Right forelimb (tissue), 1 donor: ENCODE data around the gene PTPN20.

Experiments used
- DNase-seq: peaks from one replicate; pipeline ENCODE4 v3.0.0-alpha.2; 2018

Gene PTPN20

GRCh38 chr10:47022311-47023131, 111.3 kb downstream of the PTPN20 start:
- DNase-seq, result no peak

- no peak for DNase-seq
Observed at GRCh38 chr10:47023237-47024045, 112.2 kb downstream of the PTPN20 start.

GRCh38 chr10:47024046-47024322, 112.8 kb downstream of the PTPN20 start:
- no peak for DNase-seq

GRCh38 chr10:47024399-47025252, 113.4 kb downstream of the PTPN20 start:
- peak; percentile 78 for DNase-seq

- DNase-seq, result no peak
Observed at GRCh38 chr10:47025253-47025539, 114.0 kb downstream of the PTPN20 start.

GRCh38 chr10:47025540-47026300, 114.5 kb downstream of the PTPN20 start:
- DNase-seq, result peak; percentile 35

- DNase-seq, result peak; percentile 35
Observed at GRCh38 chr10:47026301-47027107, 115.3 kb downstream of the PTPN20 start.

- DNase-seq, result peak; percentile 41
Observed at GRCh38 chr10:47027108-47027783, 116.0 kb downstream of the PTPN20 start.

GRCh38 chr10:47027784-47028260, 116.6 kb downstream of the PTPN20 start:
- peak; percentile 33 for DNase-seq

GRCh38 chr10:47028466-47028865, 117.2 kb downstream of the PTPN20 start:
- peak; percentile 23 for DNase-seq

GRCh38 chr10:47029181-47030009, 118.2 kb downstream of the PTPN20 start:
- DNase-seq, result peak; percentile 42

GRCh38 chr10:47030191-47030703, 119.0 kb downstream of the PTPN20 start:
- peak; percentile 54 for DNase-seq

- DNase-seq, result peak; percentile 77
Observed at GRCh38 chr10:47031211-47031900, 120.1 kb downstream of the PTPN20 start.

- no peak for DNase-seq
Observed at GRCh38 chr10:47031901-47032465, 120.8 kb downstream of the PTPN20 start.

- DNase-seq, result peak; percentile 18
Observed at GRCh38 chr10:47033081-47033480, 121.9 kb downstream of the PTPN20 start.

- peak; percentile 27 for DNase-seq
Observed at GRCh38 chr10:47033541-47034270, 122.5 kb downstream of the PTPN20 start.

- peak; percentile 37 for DNase-seq
Observed at GRCh38 chr10:47034441-47035051, 123.3 kb downstream of the PTPN20 start.
